Activated CD4-positive, alpha-beta T cell treated with anti-CD3 and anti-CD28 coated beads, Interleukin-2, Interleukin-4, amounts not matched to agents 100 ng/mL and 50 ng/mL, durations not matched to agents 16 hours and 8 hours (primary cell): ENCODE results near the gene POLR2H.
A peak's percentile ranks its signal among the peaks of the same experiment; 100 is the strongest.

ENCODE experiments used
- DNase-seq: peaks from one replicate; pipeline ENCODE4 v3.0.0-alpha.2; 2020; ENCODE audit warnings: low spot score

The POLR2H gene

DNA sequence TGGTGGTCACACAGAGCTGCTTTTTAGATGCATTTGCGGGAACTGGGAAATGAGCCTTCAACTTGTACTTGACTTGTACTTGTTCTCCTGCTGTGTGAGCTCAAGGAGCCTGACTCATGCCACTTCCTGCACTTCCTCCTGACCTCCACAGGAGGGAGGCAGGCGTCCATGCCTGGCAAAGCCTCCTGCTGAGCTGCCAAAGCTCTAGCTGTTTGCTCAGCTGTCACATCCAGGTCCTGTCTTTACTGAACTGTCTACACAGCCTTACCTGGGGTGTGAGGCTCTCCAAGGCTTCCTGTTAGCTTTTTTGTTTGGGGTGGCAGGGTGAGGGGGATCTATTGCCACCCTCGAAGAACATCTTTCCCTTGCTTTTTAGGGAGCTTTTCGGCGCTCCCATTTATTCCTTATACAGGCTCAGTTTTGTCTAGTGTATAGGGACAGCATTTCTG lies 10.1 kb downstream of the POLR2H start:
- peak; percentile 68 for DNase-seq

DNA sequence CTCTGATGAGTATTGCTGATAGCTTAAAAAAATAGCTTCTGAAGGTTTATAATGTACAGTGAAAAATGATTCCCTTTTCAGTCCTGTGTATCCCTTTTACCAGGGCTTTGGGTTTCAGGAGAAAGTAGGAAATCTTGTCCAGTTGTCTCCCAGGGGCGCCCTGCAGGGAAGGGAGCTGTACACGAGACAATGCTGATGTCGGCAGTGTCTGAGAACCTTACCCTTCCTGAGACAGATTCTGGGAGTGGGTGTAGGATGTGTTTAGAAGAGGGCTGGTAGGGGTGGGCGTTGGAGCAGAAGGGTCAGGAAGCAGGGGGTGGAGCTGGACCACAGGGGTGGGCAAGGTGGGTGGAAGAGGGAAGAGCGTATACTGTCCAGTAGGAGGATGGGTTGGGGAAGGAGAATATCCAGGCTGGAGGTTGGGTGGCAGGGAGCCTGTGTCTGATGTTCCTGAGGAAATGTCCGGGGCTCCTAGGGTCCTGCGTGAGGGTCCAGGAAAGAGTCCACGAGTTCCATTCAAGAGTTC lies 10.8 kb downstream of the POLR2H start:
- DNase-seq = no peak

DNA sequence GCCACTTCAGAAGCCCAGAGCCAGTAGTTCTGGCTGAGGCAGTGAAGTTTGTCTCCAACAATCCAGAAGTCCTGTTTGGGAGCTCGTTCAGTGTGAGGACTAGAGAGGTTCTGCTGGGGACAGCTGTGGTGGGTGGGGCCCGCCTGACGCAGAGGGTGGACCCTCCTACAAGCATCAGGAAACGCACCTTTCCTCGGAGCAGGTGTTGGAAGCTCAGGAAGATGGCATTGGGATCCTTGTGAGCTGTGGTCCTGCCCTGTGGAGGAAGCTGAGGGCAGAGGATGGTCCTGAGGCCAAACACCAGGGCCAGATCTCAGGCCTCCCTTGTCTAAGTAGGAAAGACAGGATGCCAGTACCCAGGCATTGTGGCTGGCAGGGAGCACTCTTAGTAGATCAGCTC lies 11.4 kb downstream of the POLR2H start:
- no peak for DNase-seq

DNA sequence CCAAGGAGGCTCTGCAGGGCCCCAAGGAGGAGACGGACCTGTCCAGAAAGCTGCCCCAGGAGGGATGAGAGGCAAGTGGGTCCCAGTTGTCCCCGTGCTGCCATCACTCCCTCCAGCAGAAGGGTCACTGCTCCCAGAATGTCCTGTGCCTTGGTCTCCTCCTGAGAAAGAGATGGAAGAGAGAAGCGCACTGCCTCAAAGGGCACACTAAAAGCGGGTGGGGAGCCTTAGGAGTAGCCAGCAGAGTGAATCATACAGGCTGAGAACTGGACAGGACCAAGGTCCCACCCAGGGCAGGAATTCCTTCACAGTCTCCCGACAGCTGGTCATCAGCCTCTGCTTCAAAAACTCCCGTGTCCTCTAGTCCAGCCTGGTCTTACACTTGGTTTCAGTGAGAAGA lies 11.9 kb downstream of the POLR2H start:
- DNase-seq = no peak

DNA sequence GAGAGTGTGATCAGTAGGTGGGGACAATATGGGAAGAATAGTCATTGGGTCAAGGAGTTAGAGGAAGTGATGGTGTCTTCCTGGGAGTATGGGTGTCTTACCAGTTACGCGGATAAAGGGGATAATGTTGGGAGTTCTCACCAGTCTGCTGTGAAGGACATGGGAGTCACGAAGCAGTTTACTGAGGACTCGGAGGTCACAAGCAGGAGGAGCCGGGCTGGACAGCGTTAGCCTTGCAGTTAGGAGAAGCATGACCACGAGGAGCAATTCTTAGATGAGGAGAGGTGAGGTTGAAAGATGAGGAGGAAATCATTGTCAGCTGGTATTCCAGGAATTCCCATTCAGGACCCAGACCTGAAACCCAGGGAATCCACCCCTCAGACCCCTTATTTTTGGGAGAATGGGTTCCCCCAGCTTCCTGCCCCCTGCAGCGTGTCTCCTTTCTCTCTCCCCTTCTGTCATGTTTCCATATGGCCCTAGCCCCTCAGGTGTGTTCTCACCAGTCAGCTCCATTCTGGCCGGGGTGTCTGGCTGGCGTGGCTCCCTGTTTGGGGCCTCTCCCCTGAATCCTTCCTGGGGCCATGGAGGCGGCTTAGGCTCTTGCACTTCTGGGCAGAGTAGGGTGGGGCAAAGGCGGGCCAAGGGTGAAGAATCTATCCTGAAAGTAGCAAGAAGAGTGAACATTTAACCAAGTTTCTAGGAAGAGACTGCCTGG lies 14.4 kb downstream of the POLR2H start:
- no peak for DNase-seq

DNA sequence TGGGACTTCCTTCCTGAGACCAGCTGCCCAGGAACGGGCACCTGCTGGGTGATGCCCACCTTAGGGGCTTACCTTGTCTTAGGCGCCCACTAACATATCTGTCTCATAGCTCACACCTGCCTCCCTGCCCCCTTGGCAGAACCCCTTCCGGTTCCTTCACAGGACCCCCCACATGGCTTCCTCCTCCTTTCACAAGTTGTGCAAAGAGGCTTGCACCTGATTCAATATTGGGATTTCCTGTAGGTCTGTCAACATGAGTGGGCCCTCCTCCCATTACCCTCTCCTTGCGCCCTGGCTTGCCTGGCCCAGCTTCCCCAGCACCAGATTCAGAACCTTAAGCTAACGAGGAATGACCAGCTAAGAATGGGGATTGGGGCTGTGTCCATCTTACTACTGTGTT lies 15.9 kb downstream of the POLR2H start:
- DNase-seq = no peak

DNA sequence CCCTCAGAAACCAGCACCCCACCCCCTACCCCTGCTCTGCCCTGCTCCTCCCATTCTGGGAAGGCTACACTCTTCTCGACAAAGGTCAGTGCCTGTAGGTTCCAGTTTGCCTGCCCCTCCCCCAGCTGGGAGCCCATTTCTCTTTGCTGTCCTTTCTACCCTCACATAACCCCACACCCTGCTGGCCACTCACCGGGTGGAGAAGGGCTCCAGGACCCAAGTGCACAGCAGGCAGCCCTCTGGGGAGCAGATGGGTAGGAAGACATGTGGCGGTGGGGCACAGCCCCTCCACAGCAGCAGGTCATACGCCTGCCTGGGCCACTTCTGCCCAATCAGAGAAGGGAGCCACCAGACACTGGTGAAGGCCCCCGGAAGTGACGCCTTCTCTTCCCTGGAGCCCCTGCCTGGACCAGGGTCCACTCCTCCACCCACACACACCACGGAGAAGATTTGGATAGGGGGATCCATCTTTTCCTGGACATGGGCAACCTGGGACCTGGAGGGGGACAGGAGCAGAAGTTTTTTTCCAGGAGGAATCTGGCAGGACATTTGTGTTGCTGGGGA lies 16.5 kb downstream of the POLR2H start, which contains the start of gene THPO:
THPO (minus strand) TSS at position 326 of the 564 bp plus-strand sequence. CDS start 1,948 bp downstream, outside the sequence.
- no peak for DNase-seq

DNA sequence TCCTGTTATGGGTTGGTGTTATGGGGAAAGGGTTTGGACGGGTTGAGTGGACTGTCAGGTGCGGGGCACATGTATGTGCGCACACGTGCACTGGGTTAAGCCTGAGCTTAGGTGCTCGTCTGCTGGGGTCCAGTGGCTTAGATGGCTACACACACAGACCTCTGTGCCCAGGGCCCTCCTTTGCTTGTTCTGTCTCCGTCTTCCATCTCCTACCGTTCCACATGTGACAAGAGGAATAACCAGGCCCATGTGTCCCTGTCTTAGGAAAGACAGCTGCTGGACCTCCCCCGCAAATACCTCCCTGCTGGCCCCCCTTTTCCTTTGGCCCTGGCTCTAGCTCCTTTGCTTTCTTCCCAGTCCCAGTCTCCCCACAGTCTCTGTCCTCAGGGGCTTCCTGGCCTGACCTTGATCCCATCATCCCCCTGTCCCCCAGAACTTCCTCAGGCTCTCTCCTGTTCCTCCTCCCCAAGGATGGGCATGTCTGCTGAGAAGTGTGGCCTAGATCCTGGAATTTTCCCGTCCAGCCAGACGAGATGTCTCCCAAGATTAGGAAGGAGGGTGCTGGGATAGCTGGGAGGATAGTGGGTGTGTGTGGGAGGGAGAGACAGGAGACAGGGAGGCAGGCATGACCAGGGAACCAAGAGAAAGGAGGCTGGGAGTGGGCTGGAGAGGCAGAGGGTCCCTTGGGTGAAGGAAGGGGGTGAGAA lies 17.3 kb downstream of the POLR2H start:
- DNase-seq = no peak

DNA sequence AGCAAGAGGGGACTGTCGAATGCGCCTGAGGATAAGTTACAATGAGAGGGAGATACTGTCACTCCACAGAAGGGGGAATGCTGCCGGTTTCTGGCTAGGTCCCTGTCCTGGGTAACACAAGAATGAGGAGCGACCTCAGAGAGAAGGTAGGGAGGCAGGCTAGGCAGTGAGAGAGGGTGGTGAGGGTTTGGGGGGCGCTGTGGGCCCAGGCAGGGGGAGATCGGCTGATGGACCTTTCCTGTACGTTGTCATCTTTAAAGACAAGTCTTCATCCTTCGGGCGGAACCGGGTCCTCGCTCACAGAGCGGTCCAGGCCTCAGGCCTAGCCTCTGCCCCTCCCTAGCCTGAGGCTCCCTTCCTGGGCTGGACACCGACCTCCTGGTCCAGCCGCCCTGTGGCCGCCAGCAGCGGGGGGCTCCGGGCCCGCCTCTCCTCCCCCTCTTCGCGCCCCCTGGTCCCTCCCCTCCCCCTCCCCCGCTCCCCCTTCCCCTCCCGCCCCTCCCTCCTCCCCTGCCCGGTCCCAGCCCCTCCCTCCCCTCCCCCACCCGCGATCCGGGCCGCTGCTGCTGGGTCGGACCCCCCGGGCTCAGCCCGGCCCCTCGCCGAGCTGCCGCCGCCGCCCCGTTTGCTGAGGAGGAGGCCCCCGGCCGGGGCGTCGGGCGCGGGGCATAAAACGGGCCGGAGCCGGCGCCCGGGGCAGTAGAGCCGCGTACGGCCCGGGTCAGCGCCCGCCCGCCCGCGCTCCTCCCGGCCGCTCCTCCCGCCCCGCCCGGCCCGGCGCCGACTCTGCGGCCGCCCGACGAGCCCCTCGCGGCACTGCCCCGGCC lies 18.1 kb downstream of the POLR2H start, which contains the start of gene CHRD:
CHRD (plus strand) TSS at position 697 of the 827 bp plus-strand sequence. CDS start 265 bp downstream, outside the sequence.
- no peak for DNase-seq

DNA sequence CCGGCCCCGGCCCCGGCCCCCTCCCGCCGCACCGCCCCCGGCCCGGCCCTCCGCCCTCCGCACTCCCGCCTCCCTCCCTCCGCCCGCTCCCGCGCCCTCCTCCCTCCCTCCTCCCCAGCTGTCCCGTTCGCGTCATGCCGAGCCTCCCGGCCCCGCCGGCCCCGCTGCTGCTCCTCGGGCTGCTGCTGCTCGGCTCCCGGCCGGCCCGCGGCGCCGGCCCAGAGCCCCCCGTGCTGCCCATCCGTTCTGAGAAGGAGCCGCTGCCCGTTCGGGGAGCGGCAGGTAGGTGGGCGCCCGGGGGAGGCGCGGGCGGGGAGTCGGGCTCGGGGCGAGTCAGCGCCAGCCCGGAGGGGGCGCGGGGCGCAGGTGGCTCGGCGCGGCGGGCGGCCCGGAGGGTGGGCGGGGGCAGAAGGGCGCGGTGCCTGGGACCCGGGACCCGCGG lies 18.7 kb downstream of the POLR2H start:
- DNase-seq = no peak

DNA sequence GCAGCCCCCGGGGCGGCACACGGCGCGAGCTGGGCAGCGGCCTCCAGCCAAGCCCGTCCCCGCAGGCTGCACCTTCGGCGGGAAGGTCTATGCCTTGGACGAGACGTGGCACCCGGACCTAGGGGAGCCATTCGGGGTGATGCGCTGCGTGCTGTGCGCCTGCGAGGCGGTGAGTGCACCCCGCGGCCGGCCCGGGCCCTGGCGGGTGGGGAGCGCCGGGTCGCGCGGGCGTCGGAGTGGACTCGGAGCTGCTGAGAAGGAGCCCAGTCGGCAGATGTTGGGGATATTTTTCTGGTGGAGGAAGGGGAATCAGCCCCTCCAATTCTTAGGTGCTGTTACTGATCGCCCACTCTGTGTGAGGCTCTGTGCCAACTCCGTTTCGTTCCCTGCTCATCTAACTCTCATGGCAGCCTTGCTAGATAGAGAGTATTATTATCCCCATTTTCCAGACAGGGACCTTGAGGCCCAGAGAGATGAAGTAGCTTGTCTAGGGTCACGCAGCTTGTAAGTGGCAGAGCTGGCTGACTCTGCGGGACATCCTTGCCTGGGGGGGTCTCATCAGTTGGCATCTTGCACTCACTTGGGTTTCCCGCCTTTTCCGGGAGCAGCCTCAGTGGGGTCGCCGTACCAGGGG lies 19.2 kb downstream of the POLR2H start:
- no peak for DNase-seq

DNA sequence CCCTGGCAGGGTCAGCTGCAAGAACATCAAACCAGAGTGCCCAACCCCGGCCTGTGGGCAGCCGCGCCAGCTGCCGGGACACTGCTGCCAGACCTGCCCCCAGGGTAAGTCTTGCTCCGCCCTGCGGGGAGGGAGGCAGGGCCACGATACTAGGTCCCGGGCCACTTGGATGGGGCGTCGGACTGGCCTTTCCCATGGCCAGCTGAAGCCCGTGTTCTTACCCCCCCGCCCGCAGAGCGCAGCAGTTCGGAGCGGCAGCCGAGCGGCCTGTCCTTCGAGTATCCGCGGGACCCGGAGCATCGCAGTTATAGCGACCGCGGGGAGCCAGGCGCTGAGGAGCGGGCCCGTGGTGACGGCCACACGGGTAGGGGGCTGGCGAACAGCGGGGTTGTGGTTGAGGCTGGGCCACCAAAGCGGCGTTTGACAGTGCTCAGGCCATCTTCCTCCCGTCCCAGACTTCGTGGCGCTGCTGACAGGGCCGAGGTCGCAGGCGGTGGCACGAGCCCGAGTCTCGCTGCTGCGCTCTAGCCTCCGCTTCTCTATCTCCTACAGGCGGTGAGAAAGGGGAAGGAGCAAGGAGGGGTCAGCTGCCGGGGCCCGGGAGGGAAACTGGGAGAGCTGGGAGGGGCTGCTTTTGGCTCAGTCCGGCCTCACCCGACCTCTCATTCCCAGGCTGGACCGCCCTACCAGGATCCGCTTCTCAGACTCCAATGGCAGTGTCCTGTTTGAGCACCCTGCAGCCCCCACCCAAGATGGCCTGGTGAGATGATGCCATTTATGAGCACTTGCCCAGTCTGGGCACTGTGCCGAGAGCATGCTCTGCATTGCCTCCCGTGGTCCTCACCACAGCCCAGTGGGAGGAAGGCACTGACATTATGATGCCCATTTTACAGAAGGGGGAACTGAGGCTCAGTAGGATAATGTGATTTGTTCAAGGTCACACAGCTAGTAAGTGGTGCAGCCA lies 20.0 kb downstream of the POLR2H start:
- DNase-seq = no peak

DNA sequence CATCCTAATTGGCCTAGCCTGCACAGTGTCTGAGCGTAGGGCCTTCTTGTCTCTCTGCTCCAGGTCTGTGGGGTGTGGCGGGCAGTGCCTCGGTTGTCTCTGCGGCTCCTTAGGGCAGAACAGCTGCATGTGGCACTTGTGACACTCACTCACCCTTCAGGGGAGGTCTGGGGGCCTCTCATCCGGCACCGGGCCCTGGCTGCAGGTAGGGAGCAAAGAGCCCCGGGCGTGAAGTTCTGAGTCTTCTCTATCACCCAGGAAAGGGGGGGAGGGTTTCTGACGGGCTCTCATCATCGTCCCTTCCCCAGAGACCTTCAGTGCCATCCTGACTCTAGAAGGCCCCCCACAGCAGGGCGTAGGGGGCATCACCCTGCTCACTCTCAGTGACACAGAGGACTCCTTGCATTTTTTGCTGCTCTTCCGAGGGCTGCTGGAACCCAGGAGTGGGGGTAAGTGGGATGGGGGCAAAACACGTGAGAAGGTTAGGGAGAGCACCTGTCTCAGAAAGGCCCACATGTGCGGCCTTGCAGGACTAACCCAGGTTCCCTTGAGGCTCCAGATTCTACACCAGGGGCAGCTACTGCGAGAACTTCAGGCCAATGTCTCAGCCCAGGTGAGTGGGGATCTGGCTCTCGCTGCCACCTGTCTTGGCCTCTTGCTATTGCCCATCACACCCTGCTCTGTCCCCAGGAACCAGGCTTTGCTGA lies 21.0 kb downstream of the POLR2H start:
- no peak for DNase-seq

DNA sequence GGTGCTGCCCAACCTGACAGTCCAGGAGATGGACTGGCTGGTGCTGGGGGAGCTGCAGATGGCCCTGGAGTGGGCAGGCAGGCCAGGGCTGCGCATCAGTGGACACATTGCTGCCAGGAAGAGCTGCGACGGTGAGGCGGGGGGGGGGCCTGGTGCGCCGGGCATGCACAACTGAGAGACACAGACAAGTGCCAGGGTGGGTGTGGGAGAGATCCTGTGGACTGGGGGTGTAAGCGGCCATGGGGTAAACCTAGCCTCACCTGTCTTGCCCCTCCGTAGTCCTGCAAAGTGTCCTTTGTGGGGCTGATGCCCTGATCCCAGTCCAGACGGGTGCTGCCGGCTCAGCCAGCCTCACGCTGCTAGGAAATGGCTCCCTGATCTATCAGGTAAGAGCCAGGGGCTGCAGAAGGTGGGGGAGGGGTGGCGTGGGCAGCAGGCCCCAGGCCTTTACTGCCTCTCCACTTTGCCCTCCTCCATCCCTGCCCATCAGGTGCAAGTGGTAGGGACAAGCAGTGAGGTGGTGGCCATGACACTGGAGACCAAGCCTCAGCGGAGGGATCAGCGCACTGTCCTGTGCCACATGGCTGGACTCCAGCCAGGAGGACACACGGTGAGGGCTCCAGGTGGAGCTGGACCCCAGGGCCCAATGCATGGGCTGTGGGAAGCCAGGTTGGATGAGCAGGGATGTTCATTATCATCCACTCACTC lies 21.7 kb downstream of the POLR2H start:
- no peak for DNase-seq

DNA sequence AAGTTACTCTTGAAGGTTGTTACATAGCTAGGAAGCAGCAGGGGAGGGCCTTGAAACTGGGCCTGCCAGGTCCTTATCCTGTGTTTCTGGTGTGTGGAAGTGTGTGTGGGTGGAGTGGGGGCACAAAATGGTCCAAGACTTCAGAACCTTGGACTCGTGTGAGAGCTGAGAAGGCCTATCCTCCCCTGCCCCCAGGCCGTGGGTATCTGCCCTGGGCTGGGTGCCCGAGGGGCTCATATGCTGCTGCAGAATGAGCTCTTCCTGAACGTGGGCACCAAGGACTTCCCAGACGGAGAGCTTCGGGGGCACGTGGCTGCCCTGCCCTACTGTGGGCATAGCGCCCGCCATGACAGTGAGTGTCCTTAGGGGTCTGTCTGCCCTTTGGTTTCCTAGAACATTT lies 22.8 kb downstream of the POLR2H start:
- no peak for DNase-seq

DNA sequence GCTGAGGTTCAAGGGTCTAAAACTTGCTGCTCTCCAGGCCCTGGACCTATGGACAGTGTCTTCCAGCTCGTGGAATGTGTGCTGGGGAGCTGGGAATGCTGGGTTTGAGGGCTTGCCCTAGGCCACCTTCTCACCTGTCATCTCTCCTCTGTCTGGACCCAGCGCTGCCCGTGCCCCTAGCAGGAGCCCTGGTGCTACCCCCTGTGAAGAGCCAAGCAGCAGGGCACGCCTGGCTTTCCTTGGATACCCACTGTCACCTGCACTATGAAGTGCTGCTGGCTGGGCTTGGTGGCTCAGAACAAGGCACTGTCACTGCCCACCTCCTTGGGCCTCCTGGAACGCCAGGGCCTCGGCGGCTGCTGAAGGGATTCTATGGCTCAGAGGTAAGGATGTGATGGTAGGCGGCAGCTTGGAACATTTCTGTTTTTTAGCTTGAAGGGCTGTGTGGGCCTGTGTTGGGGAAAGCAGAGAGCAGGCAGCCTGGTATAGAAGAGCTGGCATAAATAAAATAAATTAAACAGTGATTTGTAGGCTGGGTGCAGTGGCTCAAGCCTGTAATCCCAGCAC lies 23.4 kb downstream of the POLR2H start:
- no peak for DNase-seq

DNA sequence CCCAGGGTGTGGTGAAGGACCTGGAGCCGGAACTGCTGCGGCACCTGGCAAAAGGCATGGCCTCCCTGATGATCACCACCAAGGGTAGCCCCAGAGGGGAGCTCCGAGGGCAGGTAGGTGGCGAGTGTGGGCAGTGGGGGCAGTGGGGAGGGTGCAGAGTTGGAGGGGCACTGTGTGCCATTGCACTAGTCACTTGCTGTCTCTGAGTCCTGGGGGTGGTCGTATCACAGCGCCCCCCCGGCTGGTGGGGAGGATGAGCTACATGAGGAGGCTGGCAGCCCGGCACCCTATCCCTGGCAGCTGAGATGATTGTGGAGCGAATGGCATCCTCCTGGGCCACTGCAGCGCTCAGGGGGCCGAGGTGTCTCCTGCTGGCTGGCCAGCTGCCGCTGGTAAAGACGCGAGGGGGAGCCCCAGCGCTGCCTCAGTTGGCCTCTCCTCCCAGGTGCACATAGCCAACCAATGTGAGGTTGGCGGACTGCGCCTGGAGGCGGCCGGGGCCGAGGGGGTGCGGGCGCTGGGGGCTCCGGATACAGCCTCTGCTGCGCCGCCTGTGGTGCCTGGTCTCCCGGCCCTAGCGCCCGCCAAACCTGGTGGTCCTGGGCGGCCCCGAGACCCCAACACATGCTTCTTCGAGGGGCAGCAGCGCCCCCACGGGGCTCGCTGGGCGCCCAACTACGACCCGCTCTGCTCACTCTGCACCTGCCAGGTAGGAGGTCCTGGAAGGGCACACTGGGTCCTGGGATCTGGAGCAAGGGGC lies 24.7 kb downstream of the POLR2H start:
- no peak for DNase-seq
